Measurements from ENCODE around the gene EGR1.
"Not testable (repeated sequence)": the region's sequence is repeated elsewhere in the genome, so short reads cannot be mapped to it uniquely, and the experiment has no call there.

EGR1 gene

GRCh38 chr5:138470322-138471051, 5.2 kb downstream of the EGR1 start:
- Mint-ChIP-seq H3K36me3 (peaks cover 17% of the 10 kb centered on the region), H3K4me3 (no peak overlapping the region), H3K27me3 (peaks cover 2% of the 10 kb centered on the region), H3K4me1 (peaks cover 21% of the 10 kb centered on the region), H3K27ac (no peak overlapping the region), H3K9me3 (no peaks in the 10 kb centered on the region)
- no peak for ATAC-seq (ENCODE audit: low read depth)
- DNase-seq (ENCODE audit: low spot score in 2 of 2): no peak

DNA sequence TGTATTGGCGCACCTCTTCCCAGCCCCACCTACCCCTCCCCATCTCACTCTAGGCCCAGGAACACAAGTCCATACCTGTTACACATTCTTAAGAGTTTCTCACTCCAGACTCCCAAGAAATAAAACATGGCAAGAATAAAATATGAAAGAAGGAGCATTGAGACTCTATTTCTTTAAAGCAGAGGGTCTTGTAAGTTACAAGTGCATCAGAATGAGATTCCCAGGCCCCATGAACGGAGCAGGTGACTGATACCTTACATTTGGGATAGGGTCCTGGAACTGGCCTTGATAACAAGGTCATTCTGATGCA, 5.7 kb downstream of the EGR1 start:
- Mint-ChIP-seq H3K9me3 (no peaks in the 10 kb centered on the region), H3K27me3 (peaks cover 2% of the 10 kb centered on the region), H3K4me3 (no peak overlapping the region), H3K27ac (no peak overlapping the region), H3K36me3 (peaks cover 17% of the 10 kb centered on the region), H3K4me1 (peaks cover 21% of the 10 kb centered on the region)
- DNase-seq (ENCODE audit: low spot score in 2 of 2) (no peak), ATAC-seq (ENCODE audit: low read depth) (no peak)

GRCh38 chr5:138472353-138472752, 7.1 kb downstream of the EGR1 start:
- Mint-ChIP-seq H3K36me3 (peaks cover 10% of the 10 kb centered on the region), H3K27ac (no peak overlapping the region), H3K27me3 (peaks cover 6% of the 10 kb centered on the region), H3K9me3 (no peaks in the 10 kb centered on the region), H3K4me1 (peaks cover 12% of the 10 kb centered on the region), H3K4me3 (no peak overlapping the region)
- ATAC-seq (ENCODE audit: low read depth): no peak
- DNase-seq (ENCODE audit: low spot score in 2 of 2): no peak

DNA sequence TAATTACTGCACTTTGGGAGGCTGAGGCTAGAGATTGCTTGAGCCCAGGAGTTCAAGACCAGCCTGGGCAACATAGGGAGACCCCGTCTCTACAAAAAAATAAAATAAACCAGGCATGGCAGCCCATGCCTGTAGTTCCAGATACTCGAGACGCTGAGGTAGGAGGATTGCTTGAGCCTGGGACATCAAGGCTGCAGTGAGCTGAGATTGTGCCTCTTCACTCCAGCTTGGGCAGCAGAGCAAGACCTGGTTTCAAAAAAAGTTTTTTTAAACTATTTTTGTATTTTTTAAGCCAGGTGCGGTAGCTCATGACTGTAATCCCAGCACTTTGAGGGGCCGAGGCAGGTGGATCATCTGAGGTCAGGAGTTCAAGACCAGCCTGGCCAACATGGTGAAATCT, 7.9 kb downstream of the EGR1 start:
- H3K27ac Mint-ChIP-seq, H3K36me3 Mint-ChIP-seq, H3K4me3 Mint-ChIP-seq: not testable (repeated sequence)

GRCh38 chr5:138476918-138477317, 11.6 kb downstream of the EGR1 start:
- Mint-ChIP-seq H3K4me3 (no peak overlapping the region), H3K36me3 (no peaks in the 10 kb centered on the region), H3K4me1 (no peaks in the 10 kb centered on the region), H3K27ac (no peak overlapping the region), H3K27me3 (peaks cover 11% of the 10 kb centered on the region), H3K9me3 (no peaks in the 10 kb centered on the region)
- no peak for DNase-seq (ENCODE audit: low spot score in 2 of 2)
- ATAC-seq (ENCODE audit: low read depth): no peak

More for the DNA sequence above, 7.9 kb downstream of the EGR1 start:
- not testable (repeated sequence) for H3K27me3 Mint-ChIP-seq; H3K4me1 Mint-ChIP-seq; ATAC-seq (ENCODE audit: low read depth); DNase-seq (ENCODE audit: low spot score in 2 of 2); H3K9me3 Mint-ChIP-seq

- Mint-ChIP-seq H3K36me3 (no peaks in the 10 kb centered on the region), H3K27ac (no peak overlapping the region), H3K4me3 (no peak overlapping the region), H3K9me3 (no peaks in the 10 kb centered on the region), H3K4me1 (no peaks in the 10 kb centered on the region), H3K27me3 (peaks cover 9% of the 10 kb centered on the region)
- ATAC-seq (ENCODE audit: low read depth) (no peak), DNase-seq (ENCODE audit: low spot score in 2 of 2) (no peak)
Measured at GRCh38 chr5:138482638-138483037, 17.4 kb downstream of the EGR1 start.

DNA sequence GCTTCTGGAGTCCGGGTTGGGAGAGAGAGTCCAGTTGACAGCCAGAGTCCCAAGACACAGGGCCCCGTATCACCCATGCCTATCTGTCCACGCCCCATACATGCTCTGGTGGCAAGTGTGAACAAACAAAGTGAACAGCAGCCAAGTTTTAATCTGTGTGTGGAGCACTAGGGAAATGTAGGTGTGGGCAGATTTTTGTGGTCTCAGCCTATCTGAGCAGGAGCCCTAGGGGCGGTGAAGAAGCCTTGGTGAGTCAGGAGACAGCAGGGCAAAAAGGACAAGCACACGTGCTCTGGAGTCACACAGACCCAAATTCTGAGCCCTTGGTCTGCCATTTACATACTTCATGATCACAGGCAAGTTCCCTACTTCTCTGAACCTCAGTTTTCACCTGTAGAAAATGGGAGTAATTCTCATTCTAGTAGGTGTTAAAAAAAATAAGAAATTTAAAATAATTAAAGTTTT, 23.2 kb downstream of the EGR1 start:
- peaks cover 4% of the 10 kb centered on the region for H3K4me1 Mint-ChIP-seq
- H3K36me3 Mint-ChIP-seq: no peaks in the 10 kb centered on the region
- peaks cover 15% of the 10 kb centered on the region for H3K27me3 Mint-ChIP-seq
- ATAC-seq (ENCODE audit: low read depth) (no peak), DNase-seq (ENCODE audit: low spot score in 2 of 2) (no peak)
- H3K4me3 Mint-ChIP-seq: no peak overlapping the region
- H3K27ac Mint-ChIP-seq: no peak overlapping the region
- no peaks in the 10 kb centered on the region for H3K9me3 Mint-ChIP-seq

- peaks cover 13% of the 10 kb centered on the region for H3K27me3 Mint-ChIP-seq
- H3K27ac Mint-ChIP-seq: no peak overlapping the region
- ATAC-seq (ENCODE audit: low read depth) (no peak), DNase-seq (ENCODE audit: low spot score in 2 of 2) (no peak)
- H3K4me1 Mint-ChIP-seq: peaks cover 4% of the 10 kb centered on the region
- no peaks in the 10 kb centered on the region for H3K36me3 Mint-ChIP-seq
- H3K9me3 Mint-ChIP-seq: no peaks in the 10 kb centered on the region
- H3K4me3 Mint-ChIP-seq: no peak overlapping the region
Measured at GRCh38 chr5:138489683-138490061, 24.4 kb downstream of the EGR1 start.

GRCh38 chr5:138490648-138491283, 25.5 kb downstream of the EGR1 start:
- Mint-ChIP-seq H3K27ac (no peak overlapping the region), H3K36me3 (no peaks in the 10 kb centered on the region), H3K4me3 (peak overlapping the region; percentile 21), H3K4me1 (peaks cover 4% of the 10 kb centered on the region), H3K9me3 (no peaks in the 10 kb centered on the region), H3K27me3 (peaks cover 16% of the 10 kb centered on the region)
- ATAC-seq (ENCODE audit: low read depth) (no peak), DNase-seq (ENCODE audit: low spot score in 2 of 2) (no peak)

- no peak for DNase-seq (ENCODE audit: low spot score in 2 of 2)
- peaks cover 4% of the 10 kb centered on the region for H3K4me1 Mint-ChIP-seq
Measured at GRCh38 chr5:138491284-138491648, 26.0 kb downstream of the EGR1 start.

DNA sequence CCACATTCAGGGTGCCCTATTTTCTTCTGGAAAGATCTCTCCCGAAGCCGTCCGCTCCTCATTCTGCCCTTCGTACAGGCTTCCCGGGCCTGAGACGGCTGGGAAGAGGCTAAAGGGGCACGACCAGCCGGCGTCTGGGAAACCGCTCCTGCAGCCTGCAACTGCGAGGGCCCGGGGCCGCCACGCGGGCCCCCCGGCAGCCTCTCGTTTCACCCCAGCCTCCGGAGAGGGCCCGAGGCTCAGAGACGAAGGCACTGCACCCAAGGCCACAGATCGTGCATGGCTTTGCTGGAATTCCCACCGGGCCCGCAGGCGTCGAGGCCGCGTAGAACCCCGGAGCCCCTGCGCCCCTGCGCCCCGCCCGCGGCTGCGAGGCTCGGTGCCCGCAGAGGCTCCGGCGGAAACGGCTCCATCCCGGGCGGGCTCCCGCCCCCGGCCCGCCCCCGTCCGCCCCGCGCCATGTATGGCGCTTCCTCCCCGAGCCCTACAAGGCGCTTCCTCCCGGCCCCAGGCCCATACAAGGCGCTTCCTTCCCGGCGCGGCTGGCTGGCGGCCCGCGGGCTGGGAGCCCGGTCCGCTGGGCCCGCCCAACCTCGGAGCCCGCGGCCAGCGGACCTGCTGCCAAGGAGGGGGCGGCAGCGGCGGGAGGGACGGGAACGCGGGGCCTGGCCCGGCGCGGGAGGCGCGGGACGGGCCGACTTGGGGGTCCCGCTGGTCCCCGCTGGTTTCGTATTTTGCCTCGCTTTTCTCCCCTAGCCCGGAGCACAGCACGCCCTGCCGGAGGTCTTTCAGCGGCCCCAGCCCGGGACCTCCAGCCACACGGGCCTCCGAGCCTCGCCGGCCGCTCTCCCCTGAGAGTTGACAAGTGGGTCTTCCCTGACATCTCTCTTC, 26.6 kb downstream of the EGR1 start:
- H3K27me3 Mint-ChIP-seq: peaks cover 16% of the 10 kb centered on the region
- H3K4me1 Mint-ChIP-seq: peaks cover 4% of the 10 kb centered on the region
- peak; percentile 71 to 74 for DNase-seq (ENCODE audit: low spot score in 2 of 2)
- no peaks in the 10 kb centered on the region for H3K36me3 Mint-ChIP-seq
- peak; percentile 99 for ATAC-seq (ENCODE audit: low read depth)
- H3K27ac Mint-ChIP-seq: no peak overlapping the region
- no peaks in the 10 kb centered on the region for H3K9me3 Mint-ChIP-seq
- H3K4me3 Mint-ChIP-seq: peak overlapping the region; percentile 97

More at GRCh38 chr5:138491284-138491648, 26.0 kb downstream of the EGR1 start:
- H3K4me3 Mint-ChIP-seq: peak overlapping the region; percentile 56
- no peak overlapping the region for H3K27ac Mint-ChIP-seq
- peaks cover 16% of the 10 kb centered on the region for H3K27me3 Mint-ChIP-seq
- no peak for ATAC-seq (ENCODE audit: low read depth)
- no peaks in the 10 kb centered on the region for H3K36me3 Mint-ChIP-seq
- no peaks in the 10 kb centered on the region for H3K9me3 Mint-ChIP-seq

DNA sequence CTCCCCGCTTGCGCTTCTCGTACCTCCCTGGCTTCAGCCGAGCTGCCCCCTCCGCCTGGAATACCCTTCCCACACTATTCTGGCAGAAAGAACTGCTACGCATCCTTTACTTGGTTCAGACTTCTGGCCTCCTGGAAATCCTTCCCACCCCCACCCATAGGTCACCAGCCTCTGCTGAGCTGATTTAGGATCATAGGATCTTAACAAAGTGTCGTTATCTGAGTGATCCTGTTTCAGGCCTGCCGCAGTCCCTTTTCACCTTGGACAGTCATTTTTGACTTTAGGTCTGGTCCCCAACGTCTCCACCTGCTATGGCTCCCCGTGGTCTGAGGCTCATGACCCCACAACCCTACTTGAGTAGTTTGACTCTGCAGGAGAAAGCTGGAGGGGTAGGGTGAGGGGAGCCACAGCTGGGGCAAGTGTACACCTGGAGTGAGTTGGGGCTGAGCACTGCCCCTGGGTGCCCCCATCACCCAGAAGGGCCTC, 27.3 kb downstream of the EGR1 start:
- H3K27me3 Mint-ChIP-seq: peaks cover 16% of the 10 kb centered on the region
- H3K4me3 Mint-ChIP-seq: peak overlapping the region; percentile 97
- no peak for ATAC-seq (ENCODE audit: low read depth)
- no peak overlapping the region for H3K27ac Mint-ChIP-seq
- DNase-seq (ENCODE audit: low spot score in 2 of 2): no peak
- no peaks in the 10 kb centered on the region for H3K36me3 Mint-ChIP-seq
- H3K4me1 Mint-ChIP-seq: peaks cover 4% of the 10 kb centered on the region
- no peaks in the 10 kb centered on the region for H3K9me3 Mint-ChIP-seq

GRCh38 chr5:138495351-138495750, 30.1 kb downstream of the EGR1 start:
- ATAC-seq (ENCODE audit: low read depth) (no peak), DNase-seq (ENCODE audit: low spot score in 2 of 2) (no peak)
- Mint-ChIP-seq H3K27me3 (peaks cover 15% of the 10 kb centered on the region), H3K27ac (no peak overlapping the region), H3K4me3 (no peak overlapping the region), H3K36me3 (no peaks in the 10 kb centered on the region), H3K9me3 (no peaks in the 10 kb centered on the region), H3K4me1 (peaks cover 4% of the 10 kb centered on the region)

DNA sequence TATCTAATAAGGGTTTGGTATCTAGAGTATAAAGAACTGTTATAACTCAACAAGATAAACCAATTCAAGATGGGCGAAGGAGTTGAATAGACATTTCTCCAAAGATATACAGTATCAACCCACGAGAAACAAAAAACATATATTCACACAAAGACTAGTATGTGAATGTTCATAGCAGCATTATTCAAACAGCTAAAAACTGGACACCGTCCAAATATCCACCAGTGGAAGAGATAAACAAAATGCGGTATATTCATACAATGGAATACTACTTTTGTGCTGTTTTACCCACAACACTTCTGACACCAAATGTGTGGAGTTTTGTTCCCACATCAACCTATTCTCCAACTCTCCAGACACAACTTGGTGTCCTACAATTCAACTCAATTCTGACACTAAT, 33.1 kb downstream of the EGR1 start:
- DNase-seq (ENCODE audit: low spot score in 2 of 2): no peak
- H3K9me3 Mint-ChIP-seq: no peaks in the 10 kb centered on the region

More for the DNA sequence above, 33.1 kb downstream of the EGR1 start:
- Mint-ChIP-seq H3K27me3 (peaks cover 4% of the 10 kb centered on the region), H3K4me3 (no peak overlapping the region), H3K36me3 (no peaks in the 10 kb centered on the region), H3K27ac (no peak overlapping the region), H3K4me1 (no peaks in the 10 kb centered on the region)
- no peak for ATAC-seq (ENCODE audit: low read depth)

Data from memory B cell (primary cell).